Stimulated activated CD4-positive, alpha-beta T cell treated with anti-CD3 and anti-CD28 coated beads, Interleukin-4, amount 100 ng/mL, for 4 hours (primary cell): Measurements from ENCODE around the gene ENC1.

ENCODE experiments used
- DNase-seq, 2 experiments: peaks; one replicate each; pipeline ENCODE4 v3.0.0-alpha.2; 2020

ENC1 gene

GRCh38 chr5:74599148-74599547, 41.4 kb downstream of the ENC1 start:
- DNase-seq, result no peak

GRCh38 chr5:74598731-74599130, 41.8 kb downstream of the ENC1 start:
- DNase-seq, result no peak

GRCh38 chr5:74596927-74597326, 43.6 kb downstream of the ENC1 start:
- DNase-seq, result no peak

GRCh38 chr5:74595143-74595925, 45.2 kb downstream of the ENC1 start:
- no peak for DNase-seq

- no peak for DNase-seq
Measured at GRCh38 chr5:74594137-74595040, 46.1 kb downstream of the ENC1 start.

- DNase-seq, result no peak
Measured at GRCh38 chr5:74589204-74590056, 51.1 kb downstream of the ENC1 start.

GRCh38 chr5:74588415-74588814, 52.1 kb downstream of the ENC1 start:
- no peak for DNase-seq

- DNase-seq, result no peak
Measured at GRCh38 chr5:74587890-74588289, 52.6 kb downstream of the ENC1 start.

- DNase-seq, result no peak
Measured at GRCh38 chr5:74587300-74587699, 53.2 kb downstream of the ENC1 start.

- DNase-seq, result no peak
Measured at GRCh38 chr5:74586856-74587255, 53.7 kb downstream of the ENC1 start.

- DNase-seq, result no peak
Measured at GRCh38 chr5:74582853-74583252, 57.7 kb downstream of the ENC1 start.

- DNase-seq, result no peak
Measured at GRCh38 chr5:74581988-74582365, 58.6 kb downstream of the ENC1 start.

GRCh38 chr5:74580729-74581109, 59.8 kb downstream of the ENC1 start:
- DNase-seq, result no peak

- DNase-seq, result peak; percentile 22 to 37
Measured at GRCh38 chr5:74579215-74579614, 61.3 kb downstream of the ENC1 start.

- no peak for DNase-seq
Measured at GRCh38 chr5:74578356-74579044, 62.0 kb downstream of the ENC1 start.
